GM06990 (cell line): ENCODE data around the gene TPRA1.

Source experiments
- DNase-seq: peaks from one replicate; pipeline ENCODE4 v3.0.0-alpha.2; 2011; ENCODE audit not compliant: insufficient read length; ENCODE audit errors: extremely low read depth
- H3K27me3 ChIP-seq: replicated peaks from 2 replicates; pipeline ENCODE4 v1.6.0; 2011; ENCODE audit warnings: low read length; ENCODE audit not compliant: control insufficient read depth, insufficient read depth
- H3K36me3 ChIP-seq: 2 replicates; pipeline ENCODE4 v1.5.1; 2011; ENCODE audit warnings: low read length; ENCODE audit not compliant: control insufficient read depth, insufficient read depth
- H3K4me3 ChIP-seq: replicated peaks from 2 replicates; pipeline ENCODE4 v1.5.1; 2011; ENCODE audit warnings: low read depth, mild to moderate bottlenecking, control low read depth, low read length
- TF ChIP-seq, protein P1 (sequence below): IDR thresholded peaks from 2 replicates; pipeline ENCODE4 v1.5.1; 2011; ENCODE audit warnings: low read length, control low read depth, mild to moderate bottlenecking, inconsistent platforms; ENCODE audit not compliant: insufficient read depth, poor library complexity, severe bottlenecking

Gene TPRA1

GRCh38 chr3:127574880-127575878 is 15.4 kb downstream of the TPRA1 start:
- peak; percentile 98 for DNase-seq
- Histone ChIP-seq H3K4me3 (no peak overlapping the region), H3K27me3 (no peaks in the 10 kb centered on the region), H3K36me3 (peaks cover 42% of the 10 kb centered on the region)
- TF ChIP-seq, protein P1, sequence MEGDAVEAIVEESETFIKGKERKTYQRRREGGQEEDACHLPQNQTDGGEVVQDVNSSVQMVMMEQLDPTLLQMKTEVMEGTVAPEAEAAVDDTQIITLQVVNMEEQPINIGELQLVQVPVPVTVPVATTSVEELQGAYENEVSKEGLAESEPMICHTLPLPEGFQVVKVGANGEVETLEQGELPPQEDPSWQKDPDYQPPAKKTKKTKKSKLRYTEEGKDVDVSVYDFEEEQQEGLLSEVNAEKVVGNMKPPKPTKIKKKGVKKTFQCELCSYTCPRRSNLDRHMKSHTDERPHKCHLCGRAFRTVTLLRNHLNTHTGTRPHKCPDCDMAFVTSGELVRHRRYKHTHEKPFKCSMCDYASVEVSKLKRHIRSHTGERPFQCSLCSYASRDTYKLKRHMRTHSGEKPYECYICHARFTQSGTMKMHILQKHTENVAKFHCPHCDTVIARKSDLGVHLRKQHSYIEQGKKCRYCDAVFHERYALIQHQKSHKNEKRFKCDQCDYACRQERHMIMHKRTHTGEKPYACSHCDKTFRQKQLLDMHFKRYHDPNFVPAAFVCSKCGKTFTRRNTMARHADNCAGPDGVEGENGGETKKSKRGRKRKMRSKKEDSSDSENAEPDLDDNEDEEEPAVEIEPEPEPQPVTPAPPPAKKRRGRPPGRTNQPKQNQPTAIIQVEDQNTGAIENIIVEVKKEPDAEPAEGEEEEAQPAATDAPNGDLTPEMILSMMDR, result peak; percentile 100

- no peak for DNase-seq
- TF ChIP-seq, protein P1, result no peak
- Histone ChIP-seq H3K36me3 (peaks cover 36% of the 10 kb centered on the region), H3K27me3 (no peaks in the 10 kb centered on the region), H3K4me3 (no peak overlapping the region)
Observed at GRCh38 chr3:127573912-127574311, 16.6 kb downstream of the TPRA1 start.

- H3K36me3 ChIP-seq, result peaks cover 32% of the 10 kb centered on the region
- H3K27me3 ChIP-seq, result no peaks in the 10 kb centered on the region
- TF ChIP-seq, protein P1, result no peak
- no peak overlapping the region for H3K4me3 ChIP-seq
- DNase-seq, result no peak
Observed at GRCh38 chr3:127573401-127573800, 17.1 kb downstream of the TPRA1 start.

DNA sequence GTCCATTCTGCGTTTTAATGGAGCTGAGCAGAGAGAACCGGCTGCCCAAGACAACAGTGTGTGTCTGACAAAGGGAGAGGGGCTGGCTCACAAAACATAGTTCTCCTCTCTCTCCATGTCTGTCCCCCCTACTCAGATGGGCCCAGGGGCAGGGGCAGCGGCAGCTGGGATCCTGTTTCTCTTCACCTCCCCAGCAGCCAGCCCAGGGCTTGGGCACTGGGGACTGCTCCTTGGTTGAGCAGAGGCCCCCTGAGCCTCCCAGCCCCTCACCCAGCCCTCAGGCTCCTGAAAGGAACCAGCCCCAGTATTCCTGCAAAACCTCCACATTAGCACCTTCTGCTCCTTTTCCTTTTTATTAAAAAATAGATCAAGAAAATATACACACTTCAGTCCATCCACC is 17.8 kb downstream of the TPRA1 start:
- no peak for DNase-seq
- H3K4me3 ChIP-seq, result no peak overlapping the region
- TF ChIP-seq, protein P1, result no peak
- H3K36me3 ChIP-seq, result peaks cover 27% of the 10 kb centered on the region
- no peaks in the 10 kb centered on the region for H3K27me3 ChIP-seq

- Histone ChIP-seq H3K4me3 (no peak overlapping the region), H3K27me3 (no peaks in the 10 kb centered on the region), H3K36me3 (peaks cover 26% of the 10 kb centered on the region)
- TF ChIP-seq, protein P1, result no peak
- DNase-seq, result no peak
Observed at GRCh38 chr3:127572186-127572585, 18.3 kb downstream of the TPRA1 start.
